ENCODE results near the gene SIL1. TPM values are rescaled to one million over a fixed set of nuclear protein-coding genes. Genes with fewer than 3 reads are reported as not detected.

The SIL1 gene
- total RNA-seq, 1 experiment from 2014 or later = 10.7 TPM

DNA sequence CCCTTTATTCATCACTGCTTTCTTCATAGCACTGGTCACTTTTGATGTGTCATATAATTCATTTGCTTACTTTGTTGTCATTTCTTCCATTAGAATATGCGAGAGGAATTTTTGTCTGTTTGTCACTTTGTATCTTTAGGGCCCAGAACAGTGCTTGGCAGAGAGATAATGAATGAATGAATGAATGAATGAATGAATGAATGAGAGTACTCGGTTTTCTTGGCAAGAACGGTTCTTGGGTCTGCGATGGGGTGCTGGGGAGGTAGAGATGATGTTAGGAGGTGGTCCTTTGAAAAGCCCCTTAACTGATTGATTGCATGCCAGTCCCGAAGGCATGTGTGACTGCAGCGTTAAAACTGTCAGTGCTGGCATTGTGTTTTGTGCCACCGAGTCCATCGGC lies 270.6 kb downstream of the SIL1 start:
- H3K27me3 Mint-ChIP-seq (ENCODE audit: low read depth) = no peaks in the 10 kb centered on the region
- H3K4me1 Mint-ChIP-seq = peaks cover 10% of the 10 kb centered on the region
- H3K9me3 Mint-ChIP-seq = no peaks in the 10 kb centered on the region
- no peak for DNase-seq (ENCODE audit: low spot score)
- no peak for ATAC-seq
- POLR2A ChIA-PET = no interaction called here
- CTCF ChIA-PET = no interaction called here
- no peak overlapping the region for H3K4me3 Mint-ChIP-seq
- no peak overlapping the region for H3K27ac Mint-ChIP-seq
- H3K36me3 Mint-ChIP-seq = peaks cover 60% of the 10 kb centered on the region
- TF ChIP-seq, protein P1, sequence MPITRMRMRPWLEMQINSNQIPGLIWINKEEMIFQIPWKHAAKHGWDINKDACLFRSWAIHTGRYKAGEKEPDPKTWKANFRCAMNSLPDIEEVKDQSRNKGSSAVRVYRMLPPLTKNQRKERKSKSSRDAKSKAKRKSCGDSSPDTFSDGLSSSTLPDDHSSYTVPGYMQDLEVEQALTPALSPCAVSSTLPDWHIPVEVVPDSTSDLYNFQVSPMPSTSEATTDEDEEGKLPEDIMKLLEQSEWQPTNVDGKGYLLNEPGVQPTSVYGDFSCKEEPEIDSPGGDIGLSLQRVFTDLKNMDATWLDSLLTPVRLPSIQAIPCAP (CRISPR knock-in tag; IDR thresholded peaks at IDR 0.05) = no peak
- TF ChIP-seq, protein P2, sequence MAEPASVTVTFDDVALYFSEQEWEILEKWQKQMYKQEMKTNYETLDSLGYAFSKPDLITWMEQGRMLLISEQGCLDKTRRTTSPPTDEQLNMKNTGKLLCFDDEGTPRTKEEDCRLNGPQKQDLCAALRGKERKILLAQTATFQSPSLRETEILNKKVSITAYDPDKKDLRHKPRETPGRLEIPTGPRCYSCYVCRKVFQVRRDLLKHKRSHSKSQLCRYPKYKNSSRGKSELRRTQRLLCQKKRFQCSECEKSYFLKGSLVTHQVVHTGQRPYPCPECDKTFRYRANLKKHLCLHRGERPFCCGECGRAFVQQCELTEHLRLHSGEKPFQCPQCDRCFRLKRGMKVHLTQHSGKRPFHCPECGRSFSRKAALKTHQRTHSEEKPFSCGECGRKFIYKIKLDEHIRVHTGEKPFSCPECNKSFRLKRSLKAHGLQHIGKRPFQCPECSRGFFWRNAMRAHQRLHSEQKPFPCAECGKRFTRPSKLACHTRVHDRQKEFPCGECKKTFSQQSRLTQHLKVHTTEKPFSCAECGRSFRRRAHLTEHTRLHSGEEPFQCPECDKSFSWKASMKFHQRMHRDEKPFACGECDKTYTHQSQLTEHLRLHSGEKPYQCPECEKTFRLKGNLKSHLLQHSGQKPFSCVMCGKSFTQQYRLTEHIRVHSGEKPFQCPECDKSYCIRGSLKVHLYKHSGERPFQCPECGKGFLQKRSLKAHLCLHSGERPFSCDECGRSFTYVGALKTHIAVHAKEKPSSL (CRISPR knock-in tag; conservative IDR thresholded peaks at IDR 0.05) = no peak
- TF ChIP-seq IRF2 (CRISPR knock-in tag; IDR thresholded peaks at IDR 0.05; ENCODE audit: borderline replicate concordance, low read depth) (no peak), NR2C2 (CRISPR knock-in tag; IDR thresholded peaks at IDR 0.05) (no peak), JAZF1 (CRISPR knock-in tag; IDR thresholded peaks at IDR 0.05) (no peak), NFATC4 (CRISPR knock-in tag; IDR thresholded peaks at IDR 0.05) (no peak), ETV6 (CRISPR knock-in tag; IDR thresholded peaks at IDR 0.05) (no peak), NR3C1 (CRISPR knock-in tag; conservative IDR thresholded peaks at IDR 0.05; ENCODE audit: low read depth) (no peak), ZNF121 (CRISPR knock-in tag; IDR thresholded peaks at IDR 0.05) (no peak), MXD4 (CRISPR knock-in tag; IDR thresholded peaks at IDR 0.05; ENCODE audit: borderline replicate concordance) (no peak), GTF2I (CRISPR knock-in tag; conservative IDR thresholded peaks at IDR 0.05) (no peak), ZNF232 (CRISPR knock-in tag; IDR thresholded peaks at IDR 0.05) (no peak), KAT7 (CRISPR knock-in tag; IDR thresholded peaks at IDR 0.05; ENCODE audit: borderline replicate concordance) (no peak)
- TF ChIP-seq, protein P3, sequence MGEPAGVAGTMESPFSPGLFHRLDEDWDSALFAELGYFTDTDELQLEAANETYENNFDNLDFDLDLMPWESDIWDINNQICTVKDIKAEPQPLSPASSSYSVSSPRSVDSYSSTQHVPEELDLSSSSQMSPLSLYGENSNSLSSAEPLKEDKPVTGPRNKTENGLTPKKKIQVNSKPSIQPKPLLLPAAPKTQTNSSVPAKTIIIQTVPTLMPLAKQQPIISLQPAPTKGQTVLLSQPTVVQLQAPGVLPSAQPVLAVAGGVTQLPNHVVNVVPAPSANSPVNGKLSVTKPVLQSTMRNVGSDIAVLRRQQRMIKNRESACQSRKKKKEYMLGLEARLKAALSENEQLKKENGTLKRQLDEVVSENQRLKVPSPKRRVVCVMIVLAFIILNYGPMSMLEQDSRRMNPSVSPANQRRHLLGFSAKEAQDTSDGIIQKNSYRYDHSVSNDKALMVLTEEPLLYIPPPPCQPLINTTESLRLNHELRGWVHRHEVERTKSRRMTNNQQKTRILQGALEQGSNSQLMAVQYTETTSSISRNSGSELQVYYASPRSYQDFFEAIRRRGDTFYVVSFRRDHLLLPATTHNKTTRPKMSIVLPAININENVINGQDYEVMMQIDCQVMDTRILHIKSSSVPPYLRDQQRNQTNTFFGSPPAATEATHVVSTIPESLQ (CRISPR knock-in tag; IDR thresholded peaks at IDR 0.05) = no peak
- TF ChIP-seq, protein P4, sequence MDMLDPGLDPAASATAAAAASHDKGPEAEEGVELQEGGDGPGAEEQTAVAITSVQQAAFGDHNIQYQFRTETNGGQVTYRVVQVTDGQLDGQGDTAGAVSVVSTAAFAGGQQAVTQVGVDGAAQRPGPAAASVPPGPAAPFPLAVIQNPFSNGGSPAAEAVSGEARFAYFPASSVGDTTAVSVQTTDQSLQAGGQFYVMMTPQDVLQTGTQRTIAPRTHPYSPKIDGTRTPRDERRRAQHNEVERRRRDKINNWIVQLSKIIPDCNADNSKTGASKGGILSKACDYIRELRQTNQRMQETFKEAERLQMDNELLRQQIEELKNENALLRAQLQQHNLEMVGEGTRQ (CRISPR knock-in tag; IDR thresholded peaks at IDR 0.05) = no peak
- TF ChIP-seq, protein P5, sequence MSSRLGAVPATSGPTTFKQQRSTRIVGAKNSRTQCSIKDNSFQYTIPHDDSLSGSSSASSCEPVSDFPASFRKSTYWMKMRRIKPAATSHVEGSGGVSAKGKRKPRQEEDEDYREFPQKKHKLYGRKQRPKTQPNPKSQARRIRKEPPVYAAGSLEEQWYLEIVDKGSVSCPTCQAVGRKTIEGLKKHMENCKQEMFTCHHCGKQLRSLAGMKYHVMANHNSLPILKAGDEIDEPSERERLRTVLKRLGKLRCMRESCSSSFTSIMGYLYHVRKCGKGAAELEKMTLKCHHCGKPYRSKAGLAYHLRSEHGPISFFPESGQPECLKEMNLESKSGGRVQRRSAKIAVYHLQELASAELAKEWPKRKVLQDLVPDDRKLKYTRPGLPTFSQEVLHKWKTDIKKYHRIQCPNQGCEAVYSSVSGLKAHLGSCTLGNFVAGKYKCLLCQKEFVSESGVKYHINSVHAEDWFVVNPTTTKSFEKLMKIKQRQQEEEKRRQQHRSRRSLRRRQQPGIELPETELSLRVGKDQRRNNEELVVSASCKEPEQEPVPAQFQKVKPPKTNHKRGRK (CRISPR knock-in tag; IDR thresholded peaks at IDR 0.05; ENCODE audit: borderline replicate concordance) = no peak
- TF ChIP-seq, protein P6, sequence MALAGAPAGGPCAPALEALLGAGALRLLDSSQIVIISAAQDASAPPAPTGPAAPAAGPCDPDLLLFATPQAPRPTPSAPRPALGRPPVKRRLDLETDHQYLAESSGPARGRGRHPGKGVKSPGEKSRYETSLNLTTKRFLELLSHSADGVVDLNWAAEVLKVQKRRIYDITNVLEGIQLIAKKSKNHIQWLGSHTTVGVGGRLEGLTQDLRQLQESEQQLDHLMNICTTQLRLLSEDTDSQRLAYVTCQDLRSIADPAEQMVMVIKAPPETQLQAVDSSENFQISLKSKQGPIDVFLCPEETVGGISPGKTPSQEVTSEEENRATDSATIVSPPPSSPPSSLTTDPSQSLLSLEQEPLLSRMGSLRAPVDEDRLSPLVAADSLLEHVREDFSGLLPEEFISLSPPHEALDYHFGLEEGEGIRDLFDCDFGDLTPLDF (CRISPR knock-in tag; IDR thresholded peaks at IDR 0.05) = no peak
- TF ChIP-seq, protein P7, sequence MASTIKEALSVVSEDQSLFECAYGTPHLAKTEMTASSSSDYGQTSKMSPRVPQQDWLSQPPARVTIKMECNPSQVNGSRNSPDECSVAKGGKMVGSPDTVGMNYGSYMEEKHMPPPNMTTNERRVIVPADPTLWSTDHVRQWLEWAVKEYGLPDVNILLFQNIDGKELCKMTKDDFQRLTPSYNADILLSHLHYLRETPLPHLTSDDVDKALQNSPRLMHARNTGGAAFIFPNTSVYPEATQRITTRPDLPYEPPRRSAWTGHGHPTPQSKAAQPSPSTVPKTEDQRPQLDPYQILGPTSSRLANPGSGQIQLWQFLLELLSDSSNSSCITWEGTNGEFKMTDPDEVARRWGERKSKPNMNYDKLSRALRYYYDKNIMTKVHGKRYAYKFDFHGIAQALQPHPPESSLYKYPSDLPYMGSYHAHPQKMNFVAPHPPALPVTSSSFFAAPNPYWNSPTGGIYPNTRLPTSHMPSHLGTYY (CRISPR knock-in tag; IDR thresholded peaks at IDR 0.05) = no peak
- TF ChIP-seq, protein P8, sequence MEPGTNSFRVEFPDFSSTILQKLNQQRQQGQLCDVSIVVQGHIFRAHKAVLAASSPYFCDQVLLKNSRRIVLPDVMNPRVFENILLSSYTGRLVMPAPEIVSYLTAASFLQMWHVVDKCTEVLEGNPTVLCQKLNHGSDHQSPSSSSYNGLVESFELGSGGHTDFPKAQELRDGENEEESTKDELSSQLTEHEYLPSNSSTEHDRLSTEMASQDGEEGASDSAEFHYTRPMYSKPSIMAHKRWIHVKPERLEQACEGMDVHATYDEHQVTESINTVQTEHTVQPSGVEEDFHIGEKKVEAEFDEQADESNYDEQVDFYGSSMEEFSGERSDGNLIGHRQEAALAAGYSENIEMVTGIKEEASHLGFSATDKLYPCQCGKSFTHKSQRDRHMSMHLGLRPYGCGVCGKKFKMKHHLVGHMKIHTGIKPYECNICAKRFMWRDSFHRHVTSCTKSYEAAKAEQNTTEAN (CRISPR knock-in tag; IDR thresholded peaks at IDR 0.05) = no peak

Measured in WTC11 (cell line).